ENCODE measurements around the gene MRPS21. TPM values are rescaled to one million over a fixed set of nuclear protein-coding genes. Genes with fewer than 3 reads are reported as not detected.

MRPS21 gene
- total RNA-seq, 2 experiments from 2014 or later = 64.8 to 75.5 TPM

DNA sequence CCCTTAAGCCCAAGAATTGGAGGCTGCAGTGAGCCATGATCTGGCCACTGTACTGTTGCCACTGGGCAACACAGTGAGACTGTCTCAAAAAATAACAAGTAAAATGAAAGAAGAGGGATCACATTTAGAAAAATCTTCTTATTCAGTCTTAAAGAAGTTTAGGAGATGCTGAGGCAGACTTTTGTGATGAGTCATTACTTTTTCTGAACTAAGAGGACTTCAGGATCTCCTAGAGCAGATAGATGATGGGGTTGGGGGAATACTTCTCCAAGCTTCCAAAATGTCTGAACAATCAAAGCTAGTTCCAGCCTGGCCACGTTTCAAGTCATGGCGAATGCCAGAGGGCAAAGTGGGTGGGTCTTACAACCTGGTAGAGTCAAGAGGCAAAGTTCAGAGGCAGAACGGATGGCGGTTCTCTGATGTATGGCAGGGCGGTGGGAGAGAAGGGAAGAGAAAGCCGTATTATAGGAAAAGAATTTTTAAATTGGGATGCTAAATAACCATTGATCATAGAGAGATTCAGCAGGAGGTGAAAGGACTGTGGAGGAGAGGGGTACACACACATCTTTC lies 13.4 kb upstream of the MRPS21 start:
- POLR2A ChIA-PET = no interaction called here
- Histone ChIP-seq H3K36me3 (ENCODE audit: insufficient read depth, low read length) (no peaks in the 10 kb centered on the region), H3K4me1 (ENCODE audit: insufficient read depth, low read length, poor library complexity, severe bottlenecking) (peaks cover 7% of the 10 kb centered on the region), H3K9me3 (ENCODE audit: low read length) (no peaks in the 10 kb centered on the region), H4K20me1 (ENCODE audit: insufficient read depth, low read length) (no peaks in the 10 kb centered on the region), H3K79me2 (ENCODE audit: insufficient read depth, low read depth, low read length) (no peaks in the 10 kb centered on the region), H3K4me3 (ENCODE audit: low read depth, low read length, poor library complexity, severe bottlenecking) (no peak overlapping the region), H3K9me2 (ENCODE audit: insufficient read depth, low read length) (no peaks in the 10 kb centered on the region), H3K27ac (ENCODE audit: low read depth, low read length, poor library complexity, severe bottlenecking) (no peak overlapping the region), H2AFZ (ENCODE audit: low read length) (no peak overlapping the region), H3K4me2 (ENCODE audit: low read length) (no peak overlapping the region)
- BruUV-seq (replicated peaks) = no TSS peak
- no peak for DNase-seq (ENCODE audit: low spot score)
- TF ChIP-seq EZH2phosphoT487 (IDR thresholded peaks at IDR 0.05; ENCODE audit: borderline replicate concordance, low read depth, low read length) = no peak
- TF ChIP-seq, protein P1, sequence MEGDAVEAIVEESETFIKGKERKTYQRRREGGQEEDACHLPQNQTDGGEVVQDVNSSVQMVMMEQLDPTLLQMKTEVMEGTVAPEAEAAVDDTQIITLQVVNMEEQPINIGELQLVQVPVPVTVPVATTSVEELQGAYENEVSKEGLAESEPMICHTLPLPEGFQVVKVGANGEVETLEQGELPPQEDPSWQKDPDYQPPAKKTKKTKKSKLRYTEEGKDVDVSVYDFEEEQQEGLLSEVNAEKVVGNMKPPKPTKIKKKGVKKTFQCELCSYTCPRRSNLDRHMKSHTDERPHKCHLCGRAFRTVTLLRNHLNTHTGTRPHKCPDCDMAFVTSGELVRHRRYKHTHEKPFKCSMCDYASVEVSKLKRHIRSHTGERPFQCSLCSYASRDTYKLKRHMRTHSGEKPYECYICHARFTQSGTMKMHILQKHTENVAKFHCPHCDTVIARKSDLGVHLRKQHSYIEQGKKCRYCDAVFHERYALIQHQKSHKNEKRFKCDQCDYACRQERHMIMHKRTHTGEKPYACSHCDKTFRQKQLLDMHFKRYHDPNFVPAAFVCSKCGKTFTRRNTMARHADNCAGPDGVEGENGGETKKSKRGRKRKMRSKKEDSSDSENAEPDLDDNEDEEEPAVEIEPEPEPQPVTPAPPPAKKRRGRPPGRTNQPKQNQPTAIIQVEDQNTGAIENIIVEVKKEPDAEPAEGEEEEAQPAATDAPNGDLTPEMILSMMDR (conservative IDR thresholded peaks at IDR 0.05; ENCODE audit: low read length) = no peak
- intact Hi-C loops (cut with micrococcal nuclease; ENCODE audit: unreplicated experiment) = no loop called here
- CTCF ChIA-PET (ENCODE audit: unreplicated experiment) = no interaction called here

DNA sequence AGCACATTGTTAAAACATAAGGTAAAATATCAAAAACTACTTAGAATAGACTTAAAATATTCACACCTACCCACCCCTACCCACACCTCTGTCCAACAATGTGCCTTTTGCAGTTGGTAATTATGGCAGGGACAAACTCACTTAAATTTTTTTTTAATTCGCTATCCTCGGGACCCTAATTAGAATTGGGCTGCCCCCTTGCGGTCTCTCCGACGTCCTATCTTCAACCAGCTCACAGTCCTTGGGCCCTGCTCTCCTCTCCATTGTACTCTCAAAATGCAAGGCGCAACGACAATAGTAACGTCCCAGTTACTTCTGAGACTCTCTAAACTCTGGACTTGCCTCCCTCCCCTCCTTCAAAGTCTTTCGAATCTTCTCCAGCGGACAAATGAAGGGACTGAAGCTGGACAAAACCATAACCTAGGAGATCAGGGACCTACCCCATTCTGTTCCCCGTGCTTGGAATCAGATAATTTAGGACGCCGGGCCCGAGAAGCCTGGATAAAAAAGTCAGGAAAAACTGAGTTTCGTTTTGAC lies 12.4 kb upstream of the MRPS21 start:
- 0 out of 2 replicates have a peak overlapping the region, but pooled peaks have one; percentile 56 for H2AFZ ChIP-seq (ENCODE audit: low read length)
- ChIA-PET CTCF (ENCODE audit: unreplicated experiment) (interaction anchor here (1.2 kb wide), 1 partner anchor 25 kb away, joined by 4 read pairs; no protein-coding TSS in a partner anchor), POLR2A (interaction anchor here (0.5 to 1.1 kb wide), 3 partner anchors 8 to 77 kb away, joined by 3 read pairs; no protein-coding TSS in a partner anchor)
- peak; percentile 74 for DNase-seq (ENCODE audit: low spot score)
- no peaks in the 10 kb centered on the region for H3K9me2 ChIP-seq (ENCODE audit: insufficient read depth, low read length)
- no peak for TF ChIP-seq EZH2phosphoT487 (IDR thresholded peaks at IDR 0.05; ENCODE audit: borderline replicate concordance, low read depth, low read length)
- TF ChIP-seq, protein P1 (conservative IDR thresholded peaks at IDR 0.05; ENCODE audit: low read length) = peak; percentile 94
- no peaks in the 10 kb centered on the region for H3K79me2 ChIP-seq (ENCODE audit: insufficient read depth, low read depth, low read length)
- BruUV-seq (replicated peaks) = no TSS peak
- intact Hi-C loops (cut with micrococcal nuclease; ENCODE audit: unreplicated experiment) = loop anchor here (1.0 kb wide), 1 partner anchor 26 kb away; no protein-coding TSS in a partner anchor
- H3K4me1 ChIP-seq (ENCODE audit: insufficient read depth, low read length, poor library complexity, severe bottlenecking) = peaks cover 7% of the 10 kb centered on the region
- no peaks in the 10 kb centered on the region for H4K20me1 ChIP-seq (ENCODE audit: insufficient read depth, low read length)
- H3K4me2 ChIP-seq (ENCODE audit: low read length) = no peak overlapping the region
- no peak overlapping the region for H3K27ac ChIP-seq (ENCODE audit: low read depth, low read length, poor library complexity, severe bottlenecking)
- no peaks in the 10 kb centered on the region for H3K36me3 ChIP-seq (ENCODE audit: insufficient read depth, low read length)
- no peak overlapping the region for H3K4me3 ChIP-seq (ENCODE audit: low read depth, low read length, poor library complexity, severe bottlenecking)
- H3K9me3 ChIP-seq (ENCODE audit: low read length) = no peaks in the 10 kb centered on the region

All from OCI-LY7 (cell line).